ENCODE data around the gene KCNA5. TPM values are rescaled to one million over a fixed set of nuclear protein-coding genes. Genes with fewer than 3 reads are reported as not detected.
A peak's percentile ranks its signal among the peaks of the same experiment; 100 is the strongest.

Gene KCNA5
- polyA plus RNA-seq, 1 donor from 2014 or later: 7.5 TPM

GRCh38 chr12:5040368-5040767, 3.3 kb upstream of the KCNA5 start:
- H3K36me3 ChIP-seq (ENCODE audit: insufficient read depth, low read length): no peaks in the 10 kb centered on the region
- TF ChIP-seq RAD21 (conservative IDR thresholded peaks at IDR 0.05) (no peak), TAF1 (IDR thresholded peaks at IDR 0.05; ENCODE audit: low read depth) (no peak), POLR2AphosphoS5 (IDR thresholded peaks at IDR 0.05) (no peak), EZH2 (IDR thresholded peaks at IDR 0.05; ENCODE audit: borderline replicate concordance, insufficient read depth, low read length, poor library complexity, severe bottlenecking) (no peak), REST (IDR thresholded peaks at IDR 0.05; ENCODE audit: borderline replicate concordance) (no peak), EP300 (conservative IDR thresholded peaks at IDR 0.05; ENCODE audit: poor library complexity, severe bottlenecking) (no peak), CTCF (IDR thresholded peaks at IDR 0.05; ENCODE audit: poor library complexity, severe bottlenecking) (no peak), MXI1 (conservative IDR thresholded peaks at IDR 0.05; ENCODE audit: poor library complexity, severe bottlenecking) (no peak), SMC3 (conservative IDR thresholded peaks at IDR 0.05; ENCODE audit: poor library complexity) (no peak)
- no peak overlapping the region for H2AFZ ChIP-seq (ENCODE audit: low read depth, low read length)
- no peak overlapping the region for H3K4me3 ChIP-seq (ENCODE audit: low read length)
- no peaks in the 10 kb centered on the region for H3K9me2 ChIP-seq (ENCODE audit: insufficient read depth, low read length)
- H3K9ac ChIP-seq (ENCODE audit: low read length): no peak overlapping the region
- no peak overlapping the region for H3K27ac ChIP-seq (ENCODE audit: low read length)
- H3K79me2 ChIP-seq (replicated peaks; ENCODE audit: insufficient read depth, low read length): no peaks in the 10 kb centered on the region
- peaks cover 4% of the 10 kb centered on the region for H3F3A ChIP-seq (ENCODE audit: insufficient read depth, low read length, poor library complexity, severe bottlenecking)
- peaks cover 24% of the 10 kb centered on the region for H3K27me3 ChIP-seq (ENCODE audit: insufficient read depth, low read depth, low read length)
- no peaks in the 10 kb centered on the region for H4K20me1 ChIP-seq (ENCODE audit: insufficient read depth)
- no peak overlapping the region for H3K4me2 ChIP-seq (ENCODE audit: low read length)
- H3K9me3 ChIP-seq (ENCODE audit: low read length): no peaks in the 10 kb centered on the region

- no peaks in the 10 kb centered on the region for H3K9me3 ChIP-seq (ENCODE audit: low read length)
- no peak overlapping the region for H3K4me2 ChIP-seq (ENCODE audit: low read length)
- H3K27ac ChIP-seq (ENCODE audit: low read length): peak overlapping the region; percentile 44
- peak overlapping the region; percentile 71 for H3K9ac ChIP-seq (ENCODE audit: low read length)
- H3F3A ChIP-seq (ENCODE audit: insufficient read depth, low read length, poor library complexity, severe bottlenecking): no peaks in the 10 kb centered on the region
- H3K9me2 ChIP-seq (ENCODE audit: insufficient read depth, low read length): no peaks in the 10 kb centered on the region
- TF ChIP-seq CTCF (IDR thresholded peaks at IDR 0.05; ENCODE audit: poor library complexity, severe bottlenecking) (no peak), RAD21 (conservative IDR thresholded peaks at IDR 0.05) (no peak), REST (IDR thresholded peaks at IDR 0.05; ENCODE audit: borderline replicate concordance) (no peak), MXI1 (conservative IDR thresholded peaks at IDR 0.05; ENCODE audit: poor library complexity, severe bottlenecking) (no peak), EP300 (conservative IDR thresholded peaks at IDR 0.05; ENCODE audit: poor library complexity, severe bottlenecking) (no peak), SMC3 (conservative IDR thresholded peaks at IDR 0.05; ENCODE audit: poor library complexity) (no peak), EZH2 (IDR thresholded peaks at IDR 0.05; ENCODE audit: borderline replicate concordance, insufficient read depth, low read length, poor library complexity, severe bottlenecking) (no peak), POLR2AphosphoS5 (IDR thresholded peaks at IDR 0.05) (no peak), TAF1 (IDR thresholded peaks at IDR 0.05; ENCODE audit: low read depth) (no peak)
- peaks cover 24% of the 10 kb centered on the region for H3K27me3 ChIP-seq (ENCODE audit: insufficient read depth, low read depth, low read length)
- no peaks in the 10 kb centered on the region for H4K20me1 ChIP-seq (ENCODE audit: insufficient read depth)
- no peak overlapping the region for H2AFZ ChIP-seq (ENCODE audit: low read depth, low read length)
- no peaks in the 10 kb centered on the region for H3K36me3 ChIP-seq (ENCODE audit: insufficient read depth, low read length)
- H3K4me3 ChIP-seq (ENCODE audit: low read length): peak overlapping the region; percentile 67
- no peaks in the 10 kb centered on the region for H3K79me2 ChIP-seq (replicated peaks; ENCODE audit: insufficient read depth, low read length)
Measured at GRCh38 chr12:5044420-5045295, 979 bp downstream of the KCNA5 start.

Measured in neural cell (in vitro differentiated cells).